ENCODE results near the gene TAOK1. TPM values are rescaled to one million over a fixed set of nuclear protein-coding genes. Genes with fewer than 3 reads are reported as not detected.

The TAOK1 gene
- total RNA-seq, 4 donors from 2014 or later, result 28.7 to 104 (median 42.8) TPM

DNA sequence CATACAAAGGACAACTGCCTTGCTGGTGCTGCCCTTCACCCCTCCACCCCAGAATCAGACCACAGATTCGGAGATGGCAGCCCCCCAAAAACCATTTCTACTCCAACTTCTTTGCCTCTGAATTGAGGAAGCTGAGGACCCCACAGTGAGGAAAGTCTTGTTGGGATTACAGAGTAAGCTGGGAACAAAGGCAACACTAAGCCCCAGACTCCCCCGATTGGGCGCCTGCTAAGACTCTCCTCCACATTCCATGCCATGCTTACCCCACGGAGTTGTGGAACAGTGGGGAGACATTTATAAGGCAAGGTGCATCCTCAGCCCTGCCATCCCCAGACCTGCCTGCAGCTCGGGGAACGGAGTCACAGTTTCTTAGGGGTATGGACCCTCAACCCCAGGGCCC lies 197.4 kb downstream of the TAOK1 start:
- Histone ChIP-seq H3K27me3 (no peaks in the 10 kb centered on the region), H3K4me3 (peak overlapping the region in 1 of 4 donors; percentile 95), H3K27ac (peak overlapping the region in 1 of 4 donors; percentile 25), H3K9me3 (no peaks in the 10 kb centered on the region), H3K4me1 (peaks cover 9 to 46% (median 38%) of the 10 kb centered on the region in 4 donors), H3K36me3 (peaks cover 0 to 4% (median 0%) of the 10 kb centered on the region in 3 donors)
- no peak for DNase-seq
- TF ChIP-seq, protein P1, sequence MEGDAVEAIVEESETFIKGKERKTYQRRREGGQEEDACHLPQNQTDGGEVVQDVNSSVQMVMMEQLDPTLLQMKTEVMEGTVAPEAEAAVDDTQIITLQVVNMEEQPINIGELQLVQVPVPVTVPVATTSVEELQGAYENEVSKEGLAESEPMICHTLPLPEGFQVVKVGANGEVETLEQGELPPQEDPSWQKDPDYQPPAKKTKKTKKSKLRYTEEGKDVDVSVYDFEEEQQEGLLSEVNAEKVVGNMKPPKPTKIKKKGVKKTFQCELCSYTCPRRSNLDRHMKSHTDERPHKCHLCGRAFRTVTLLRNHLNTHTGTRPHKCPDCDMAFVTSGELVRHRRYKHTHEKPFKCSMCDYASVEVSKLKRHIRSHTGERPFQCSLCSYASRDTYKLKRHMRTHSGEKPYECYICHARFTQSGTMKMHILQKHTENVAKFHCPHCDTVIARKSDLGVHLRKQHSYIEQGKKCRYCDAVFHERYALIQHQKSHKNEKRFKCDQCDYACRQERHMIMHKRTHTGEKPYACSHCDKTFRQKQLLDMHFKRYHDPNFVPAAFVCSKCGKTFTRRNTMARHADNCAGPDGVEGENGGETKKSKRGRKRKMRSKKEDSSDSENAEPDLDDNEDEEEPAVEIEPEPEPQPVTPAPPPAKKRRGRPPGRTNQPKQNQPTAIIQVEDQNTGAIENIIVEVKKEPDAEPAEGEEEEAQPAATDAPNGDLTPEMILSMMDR (IDR thresholded peaks at IDR 0.05), result no peak
- no peak for TF ChIP-seq POLR2A (IDR thresholded peaks at IDR 0.05)

DNA sequence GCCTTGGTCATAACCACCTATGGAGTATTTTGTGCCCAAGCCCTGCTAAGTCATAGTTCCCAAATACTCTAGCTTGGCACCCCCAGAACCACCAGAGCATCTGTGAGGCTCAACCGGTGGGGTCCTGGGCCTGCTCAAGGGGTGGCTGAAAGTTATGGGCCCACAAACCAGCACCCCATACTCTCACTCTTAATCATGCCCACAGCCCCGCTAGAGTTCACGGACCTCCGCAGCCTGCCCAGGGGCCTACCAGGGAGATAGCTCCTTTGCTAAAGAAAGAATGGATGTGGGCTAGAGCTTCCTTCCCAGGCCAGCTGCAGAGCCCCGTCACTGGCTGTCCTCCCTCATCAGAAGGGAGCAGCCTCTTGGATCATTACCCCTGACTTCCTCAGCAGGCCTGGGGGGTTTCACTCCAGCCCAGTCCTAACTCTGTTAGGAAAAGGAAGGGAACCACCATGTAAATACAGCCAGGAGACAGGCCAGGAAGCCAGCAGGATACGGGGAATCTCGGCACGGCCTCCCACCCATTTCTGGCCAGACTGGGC lies 197.9 kb downstream of the TAOK1 start:
- H3K27ac ChIP-seq, result peak overlapping the region; percentile 55 to 90 (median 74)
- H3K4me3 ChIP-seq, result peak overlapping the region; percentile 62 to 95 (median 86)
- no peaks in the 10 kb centered on the region for H3K27me3 ChIP-seq
- TF ChIP-seq, protein P1 (IDR thresholded peaks at IDR 0.05), result no peak
- TF ChIP-seq POLR2A (IDR thresholded peaks at IDR 0.05), result no peak
- no peak for DNase-seq
- H3K36me3 ChIP-seq, result no peaks in the 10 kb centered on the region
- peaks cover 9 to 49% (median 41%) of the 10 kb centered on the region in 4 donors for H3K4me1 ChIP-seq
- H3K9me3 ChIP-seq, result no peaks in the 10 kb centered on the region

DNA sequence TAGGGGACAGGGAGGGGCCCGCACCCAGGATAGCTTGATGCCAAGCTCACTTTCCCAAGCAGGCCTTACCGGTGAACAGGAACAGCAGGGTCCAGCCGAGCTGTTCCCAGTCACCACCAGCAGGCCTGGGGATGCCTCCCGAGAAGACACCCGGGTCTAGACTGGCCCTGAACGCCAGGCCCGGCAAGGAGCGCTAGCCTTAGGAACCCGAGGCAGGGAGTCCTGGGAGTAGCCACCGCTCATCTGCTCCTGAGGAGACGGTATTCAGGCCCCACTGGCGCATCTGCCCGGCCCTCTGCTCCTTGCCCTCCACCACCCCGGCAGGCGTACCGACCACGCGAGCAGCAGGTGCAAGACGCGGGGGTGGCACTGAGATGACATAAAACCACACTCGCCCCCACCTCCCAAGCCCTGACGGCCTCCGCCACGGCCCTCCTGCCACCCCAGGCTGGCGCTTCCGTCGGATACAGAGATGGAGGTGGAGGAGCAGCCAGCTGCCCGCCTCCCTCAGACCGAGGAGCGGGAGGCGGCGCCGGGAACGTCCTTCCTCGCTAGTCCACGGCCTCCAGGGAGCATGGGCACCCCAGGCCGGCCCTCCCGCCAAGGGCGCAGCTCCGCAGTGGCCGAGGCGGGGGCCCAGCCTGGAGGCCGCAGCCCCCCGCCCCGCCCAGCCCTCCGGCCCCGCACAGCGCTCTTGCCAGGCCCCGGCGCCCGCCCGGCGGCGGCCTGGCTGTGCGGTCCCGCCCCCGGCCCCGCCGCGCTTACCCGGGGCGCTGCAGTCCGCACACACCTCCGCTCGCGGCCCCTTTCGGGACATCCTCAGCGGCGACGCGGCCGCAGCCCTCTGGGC lies 198.6 kb downstream of the TAOK1 start:
- H3K36me3 ChIP-seq, result no peaks in the 10 kb centered on the region
- no peaks in the 10 kb centered on the region for H3K27me3 ChIP-seq
- H3K27ac ChIP-seq, result peak overlapping the region; percentile 55 to 90 (median 74)
- peak overlapping the region; percentile 62 to 95 (median 86) for H3K4me3 ChIP-seq
- no peaks in the 10 kb centered on the region for H3K9me3 ChIP-seq
- TF ChIP-seq, protein P1 (IDR thresholded peaks at IDR 0.05), result no peak
- TF ChIP-seq POLR2A (IDR thresholded peaks at IDR 0.05), result no peak
- H3K4me1 ChIP-seq, result peaks cover 9 to 53% (median 42%) of the 10 kb centered on the region in 4 donors
- DNase-seq, result peak; percentile 59 to 73 (median 69)

DNA sequence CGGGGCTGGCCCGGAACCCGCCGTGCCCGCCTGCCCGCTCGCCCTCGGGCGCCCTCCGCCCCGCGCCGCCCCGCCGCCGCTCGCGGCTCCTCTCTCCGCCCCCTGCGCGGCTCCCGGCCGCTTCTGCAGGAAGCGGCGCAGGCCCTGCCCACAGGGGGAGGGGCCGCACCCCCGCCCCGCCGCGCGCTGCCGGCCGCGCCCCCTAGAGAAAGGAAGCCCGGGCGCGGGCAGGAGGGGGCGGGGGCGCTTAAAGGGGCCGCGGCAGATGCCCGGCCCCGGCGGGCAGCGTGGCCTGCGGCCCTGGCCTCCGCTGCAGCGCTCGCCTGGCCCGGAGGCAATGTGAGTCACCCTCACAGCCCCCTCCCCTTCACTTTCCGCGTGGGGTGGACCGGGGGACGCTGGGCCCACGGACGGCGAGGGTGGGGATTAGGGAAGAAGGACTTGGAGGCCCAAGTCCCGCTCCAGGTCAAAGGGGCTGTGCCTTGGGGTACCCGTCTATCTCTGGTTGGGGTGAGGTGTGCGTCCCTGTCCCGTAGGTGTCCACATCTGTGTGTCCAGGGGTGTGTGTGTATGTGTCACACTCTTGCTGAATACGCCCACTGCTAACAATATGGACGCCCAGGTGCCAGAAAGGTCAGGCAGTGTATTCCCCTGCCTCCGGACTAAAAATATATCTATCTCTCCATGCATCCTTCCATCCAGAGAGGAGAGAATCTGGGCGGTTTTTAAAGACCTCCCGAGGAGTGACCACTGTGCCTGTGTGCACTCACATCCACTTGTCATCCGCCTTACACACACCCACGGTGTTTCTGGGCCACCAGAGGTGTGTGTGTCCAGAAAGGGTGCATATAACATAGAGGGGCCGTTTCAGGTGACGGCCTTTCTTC lies 199.6 kb downstream of the TAOK1 start, which contains the start of gene GIT1:
GIT1 (minus strand) TSS at position 125 of the 887 bp plus-strand sequence. CDS start 270 bp downstream, outside the sequence.
- TF ChIP-seq, protein P1 (IDR thresholded peaks at IDR 0.05), result no peak
- peak in 1 of 2 donors; percentile 58 for TF ChIP-seq POLR2A (IDR thresholded peaks at IDR 0.05)
- H3K36me3 ChIP-seq, result no peaks in the 10 kb centered on the region

More for the DNA sequence above, 199.6 kb downstream of the TAOK1 start, which contains the start of gene GIT1:
- H3K9me3 ChIP-seq, result no peaks in the 10 kb centered on the region
- H3K4me1 ChIP-seq, result peaks cover 9 to 59% (median 48%) of the 10 kb centered on the region in 4 donors
- no peaks in the 10 kb centered on the region for H3K27me3 ChIP-seq
- H3K4me3 ChIP-seq, result peak within 1 kb of the TSS; percentile 62 to 95 (median 86)
- H3K27ac ChIP-seq, result peak within 1 kb of the TSS; percentile 79 to 90 (median 83)
- peak; percentile 84 to 94 (median 89) for DNase-seq

Data from Peyer's patch (tissue), 4 donors.